ENCODE results near the gene PLA2G2F.

Gene PLA2G2F

DNA sequence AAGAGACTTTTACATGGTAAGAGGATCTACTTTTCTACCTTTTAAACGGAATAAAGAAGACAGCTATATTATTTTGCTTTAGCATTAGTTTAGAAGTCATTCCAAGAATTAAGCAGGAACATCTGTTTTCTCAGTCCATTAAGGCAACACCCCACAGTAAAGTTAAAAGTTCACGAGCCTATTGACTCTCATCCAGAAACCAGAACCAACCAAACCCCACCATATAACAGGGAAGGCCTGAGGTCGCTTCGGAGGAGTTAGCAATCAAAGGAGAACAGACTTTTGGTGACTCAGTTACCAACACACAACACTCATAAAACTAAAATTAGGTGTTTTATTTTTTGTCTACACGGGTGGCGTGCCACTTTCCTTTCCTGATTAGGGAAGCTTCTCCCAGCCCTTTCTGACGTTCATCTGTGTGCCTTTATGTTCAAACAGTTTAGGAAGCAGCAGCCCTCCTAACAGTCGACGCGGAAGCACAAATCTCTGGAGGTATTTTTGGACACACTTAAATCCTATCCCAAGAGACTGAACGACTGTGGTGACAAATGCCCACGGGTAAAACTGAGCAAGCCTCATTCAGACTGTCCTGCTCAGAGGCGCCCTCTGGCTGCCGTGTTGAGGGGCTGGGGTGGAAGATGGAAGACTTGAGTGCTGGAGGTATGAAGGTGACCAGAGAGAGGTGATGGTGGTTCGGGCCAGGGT lies 55.8 kb downstream of the PLA2G2F start:
- H3K4me3 ChIP-seq (ENCODE audit: low read depth, low read length) = no peak overlapping the region
- DNase-seq (ENCODE audit: low read depth) = no peak
- TF ChIP-seq, protein P1, sequence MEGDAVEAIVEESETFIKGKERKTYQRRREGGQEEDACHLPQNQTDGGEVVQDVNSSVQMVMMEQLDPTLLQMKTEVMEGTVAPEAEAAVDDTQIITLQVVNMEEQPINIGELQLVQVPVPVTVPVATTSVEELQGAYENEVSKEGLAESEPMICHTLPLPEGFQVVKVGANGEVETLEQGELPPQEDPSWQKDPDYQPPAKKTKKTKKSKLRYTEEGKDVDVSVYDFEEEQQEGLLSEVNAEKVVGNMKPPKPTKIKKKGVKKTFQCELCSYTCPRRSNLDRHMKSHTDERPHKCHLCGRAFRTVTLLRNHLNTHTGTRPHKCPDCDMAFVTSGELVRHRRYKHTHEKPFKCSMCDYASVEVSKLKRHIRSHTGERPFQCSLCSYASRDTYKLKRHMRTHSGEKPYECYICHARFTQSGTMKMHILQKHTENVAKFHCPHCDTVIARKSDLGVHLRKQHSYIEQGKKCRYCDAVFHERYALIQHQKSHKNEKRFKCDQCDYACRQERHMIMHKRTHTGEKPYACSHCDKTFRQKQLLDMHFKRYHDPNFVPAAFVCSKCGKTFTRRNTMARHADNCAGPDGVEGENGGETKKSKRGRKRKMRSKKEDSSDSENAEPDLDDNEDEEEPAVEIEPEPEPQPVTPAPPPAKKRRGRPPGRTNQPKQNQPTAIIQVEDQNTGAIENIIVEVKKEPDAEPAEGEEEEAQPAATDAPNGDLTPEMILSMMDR (IDR thresholded peaks at IDR 0.05; ENCODE audit: low read depth, low read length, missing control alignments) = peak; percentile 91

DNA sequence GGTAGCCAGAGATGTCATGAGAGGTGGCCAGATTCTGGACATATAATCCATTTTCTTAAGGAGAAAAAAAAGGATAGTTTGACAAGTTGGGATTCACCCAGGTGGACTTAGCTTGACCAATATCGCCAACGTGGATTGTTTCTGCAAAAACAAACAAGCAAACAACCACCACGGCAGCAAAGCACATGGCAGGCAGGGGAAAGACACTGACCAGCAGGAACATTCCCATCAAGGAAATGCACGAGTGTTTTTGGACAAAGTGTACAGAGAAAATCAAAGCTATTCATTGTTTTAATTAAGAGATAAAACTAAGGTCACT lies 56.3 kb downstream of the PLA2G2F start:
- no peak overlapping the region for H3K4me3 ChIP-seq (ENCODE audit: low read depth, low read length)
- DNase-seq (ENCODE audit: low read depth) = no peak
- TF ChIP-seq, protein P1 (IDR thresholded peaks at IDR 0.05; ENCODE audit: low read depth, low read length, missing control alignments) = no peak

DNA sequence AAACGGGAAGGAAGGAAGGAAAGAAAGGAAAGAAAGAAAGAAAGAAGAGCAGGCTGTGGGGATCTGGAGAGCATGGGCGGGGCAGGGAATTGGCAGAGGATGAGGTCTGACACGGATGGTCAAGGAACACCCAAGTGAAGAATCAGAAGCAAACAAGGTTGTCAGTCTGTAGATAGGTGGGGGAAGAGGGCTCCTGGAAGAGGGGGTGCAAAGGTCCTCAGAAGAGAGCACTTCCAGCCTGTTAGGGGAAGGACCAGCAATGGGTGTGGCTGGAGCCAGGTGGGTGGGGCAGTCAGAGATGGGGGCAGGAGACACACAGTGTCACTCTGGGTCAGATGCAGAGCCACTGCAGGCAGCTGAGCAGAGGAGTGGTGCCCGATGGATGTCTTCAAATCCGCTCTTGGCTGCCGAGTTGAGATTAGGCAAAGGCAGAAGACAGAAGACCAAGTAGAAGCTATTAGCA lies 58.2 kb downstream of the PLA2G2F start:
- TF ChIP-seq, protein P1 (IDR thresholded peaks at IDR 0.05; ENCODE audit: low read depth, low read length, missing control alignments) = no peak
- H3K4me3 ChIP-seq (ENCODE audit: low read depth, low read length) = no peak overlapping the region
- DNase-seq (ENCODE audit: low read depth) = no peak

DNA sequence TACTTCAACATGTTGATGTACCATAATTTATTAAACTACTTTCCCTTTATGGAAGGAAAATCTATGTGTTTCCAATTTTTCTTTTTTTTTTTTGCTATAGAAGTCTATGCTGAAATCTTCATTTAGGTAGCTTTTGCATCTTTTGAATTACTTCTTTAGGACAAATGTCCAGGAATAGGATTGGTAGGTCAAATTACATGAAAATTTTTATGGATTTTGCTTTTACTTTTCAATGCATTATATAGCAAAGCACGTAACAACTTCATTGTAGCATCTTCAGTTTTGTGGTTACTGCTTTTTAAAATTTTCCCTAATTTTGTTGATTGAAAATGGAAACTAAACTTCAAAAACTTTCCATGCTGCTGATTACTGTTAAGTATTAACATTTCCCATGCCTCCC lies 59.2 kb downstream of the PLA2G2F start:
- TF ChIP-seq, protein P1 (IDR thresholded peaks at IDR 0.05; ENCODE audit: low read depth, low read length, missing control alignments) = no peak
- H3K4me3 ChIP-seq (ENCODE audit: low read depth, low read length) = no peak overlapping the region
- DNase-seq (ENCODE audit: low read depth) = no peak

DNA sequence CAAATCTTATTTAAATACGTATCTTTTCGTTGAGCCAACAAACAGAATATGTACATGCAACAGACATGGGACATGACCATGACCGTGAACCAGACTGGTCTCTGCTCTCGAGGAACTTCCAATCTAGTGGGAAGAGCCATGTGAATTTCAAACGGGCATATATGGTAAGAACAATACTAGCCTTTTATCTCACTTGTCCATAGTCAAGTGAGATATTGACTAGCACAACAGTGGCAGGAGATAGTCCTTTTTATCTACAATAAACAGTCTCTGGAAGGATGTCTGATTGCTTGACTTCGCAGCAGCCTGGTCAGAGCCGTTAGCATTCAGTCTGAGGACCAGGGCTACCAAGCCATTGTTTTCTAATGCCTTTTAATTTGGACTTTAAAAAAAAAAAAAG lies 59.8 kb downstream of the PLA2G2F start:
- DNase-seq (ENCODE audit: low read depth) = no peak
- TF ChIP-seq, protein P1 (IDR thresholded peaks at IDR 0.05; ENCODE audit: low read depth, low read length, missing control alignments) = no peak
- no peak overlapping the region for H3K4me3 ChIP-seq (ENCODE audit: low read depth, low read length)

DNA sequence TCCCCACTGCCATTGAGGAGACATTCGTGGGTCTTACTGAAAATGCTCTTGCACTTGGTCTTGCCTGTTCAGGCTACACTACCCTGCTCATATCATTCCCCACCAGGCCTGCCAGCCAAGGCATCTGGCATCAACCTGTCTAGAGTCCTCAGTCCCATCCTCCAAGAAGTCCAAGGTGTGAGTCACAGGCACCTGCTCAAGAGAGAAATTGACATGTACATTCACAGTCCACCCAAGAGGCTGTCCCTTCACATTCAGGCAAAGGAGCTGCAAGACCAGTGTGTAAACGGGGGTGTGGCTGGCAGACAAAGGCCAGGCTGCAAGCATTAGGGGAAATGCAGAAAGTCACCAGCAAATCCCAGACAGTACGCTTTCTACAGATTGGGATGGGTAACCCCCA lies 60.3 kb downstream of the PLA2G2F start:
- TF ChIP-seq, protein P1 (IDR thresholded peaks at IDR 0.05; ENCODE audit: low read depth, low read length, missing control alignments) = no peak
- no peak for DNase-seq (ENCODE audit: low read depth)
- H3K4me3 ChIP-seq (ENCODE audit: low read depth, low read length) = no peak overlapping the region

DNA sequence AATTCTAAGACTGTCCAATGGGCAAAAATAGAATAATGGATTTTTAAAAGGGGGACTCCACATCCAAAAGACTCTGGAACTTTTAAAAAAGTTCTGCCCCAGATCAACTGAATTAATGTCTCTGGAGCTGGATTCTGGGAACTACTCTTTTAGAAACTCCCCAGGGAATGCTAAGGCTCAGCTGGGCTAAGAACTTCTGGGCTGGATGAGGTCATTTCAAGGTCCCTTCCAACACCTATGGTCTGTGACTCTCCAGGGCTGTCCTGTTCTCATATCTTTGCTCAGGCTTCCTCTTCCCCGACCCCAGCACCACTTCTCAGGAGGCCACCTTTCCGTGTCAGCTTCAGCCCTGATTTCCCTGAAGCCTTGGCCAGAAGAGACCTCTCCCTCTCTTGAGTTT lies 60.7 kb downstream of the PLA2G2F start:
- TF ChIP-seq, protein P1 (IDR thresholded peaks at IDR 0.05; ENCODE audit: low read depth, low read length, missing control alignments) = no peak
- DNase-seq (ENCODE audit: low read depth) = no peak
- H3K4me3 ChIP-seq (ENCODE audit: low read depth, low read length) = no peak overlapping the region
